HG02610 (cell line): ENCODE measurements around the gene SIGLEC11.
"Not testable (repeated sequence)": the region's sequence is repeated elsewhere in the genome, so short reads cannot be mapped to it uniquely, and the experiment has no call there.

Source experiments
- ATAC-seq: cut with Tn5 transposase; IDR thresholded peaks from one replicate; pipeline ENCODE4 v1.9.1; 2021; ENCODE audit warnings: mild to moderate bottlenecking, moderate library complexity; ENCODE audit not compliant: unreplicated experiment

SIGLEC11 gene

GRCh38 chr19:49929121-49929610 lies 31.8 kb downstream of the SIGLEC11 start, which contains the start of the genes ATF5 and NUP62:
Gene ATF5 (plus strand): TSS chr19:49929205. CDS start chr19:49930851, 1,646 bp downstream.
Gene NUP62 (minus strand): TSS chr19:49929504. CDS start chr19:49909807, 19,697 bp downstream.
- peak; percentile 55 for ATAC-seq

- ATAC-seq: no peak
These were observed 33.3 kb downstream of the SIGLEC11 start for GRCh38 chr19:49927526-49928264.

- ATAC-seq: no peak
These were observed 34.5 kb downstream of the SIGLEC11 start for GRCh38 chr19:49926515-49926914.

GRCh38 chr19:49925486-49925885 lies 35.5 kb downstream of the SIGLEC11 start:
- no peak for ATAC-seq

DNA sequence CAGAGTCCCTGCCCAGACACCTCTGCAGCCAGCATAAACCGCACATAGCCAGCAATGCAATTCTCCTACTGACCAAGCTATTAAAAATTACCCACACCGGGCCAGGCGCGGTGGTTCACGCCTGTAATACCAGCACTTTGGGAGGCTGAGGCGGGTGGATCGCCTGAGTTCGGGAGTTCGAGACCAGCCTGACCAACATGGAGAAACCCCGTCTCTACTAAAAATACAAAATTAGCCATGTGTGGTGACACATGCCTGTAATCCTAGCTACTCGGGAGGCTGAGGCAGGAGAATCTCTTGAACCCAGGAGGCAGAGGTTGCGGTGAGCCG lies 36.1 kb downstream of the SIGLEC11 start:
- ATAC-seq: not testable (repeated sequence)

GRCh38 chr19:49924004-49924880 lies 36.7 kb downstream of the SIGLEC11 start:
- no peak for ATAC-seq

DNA sequence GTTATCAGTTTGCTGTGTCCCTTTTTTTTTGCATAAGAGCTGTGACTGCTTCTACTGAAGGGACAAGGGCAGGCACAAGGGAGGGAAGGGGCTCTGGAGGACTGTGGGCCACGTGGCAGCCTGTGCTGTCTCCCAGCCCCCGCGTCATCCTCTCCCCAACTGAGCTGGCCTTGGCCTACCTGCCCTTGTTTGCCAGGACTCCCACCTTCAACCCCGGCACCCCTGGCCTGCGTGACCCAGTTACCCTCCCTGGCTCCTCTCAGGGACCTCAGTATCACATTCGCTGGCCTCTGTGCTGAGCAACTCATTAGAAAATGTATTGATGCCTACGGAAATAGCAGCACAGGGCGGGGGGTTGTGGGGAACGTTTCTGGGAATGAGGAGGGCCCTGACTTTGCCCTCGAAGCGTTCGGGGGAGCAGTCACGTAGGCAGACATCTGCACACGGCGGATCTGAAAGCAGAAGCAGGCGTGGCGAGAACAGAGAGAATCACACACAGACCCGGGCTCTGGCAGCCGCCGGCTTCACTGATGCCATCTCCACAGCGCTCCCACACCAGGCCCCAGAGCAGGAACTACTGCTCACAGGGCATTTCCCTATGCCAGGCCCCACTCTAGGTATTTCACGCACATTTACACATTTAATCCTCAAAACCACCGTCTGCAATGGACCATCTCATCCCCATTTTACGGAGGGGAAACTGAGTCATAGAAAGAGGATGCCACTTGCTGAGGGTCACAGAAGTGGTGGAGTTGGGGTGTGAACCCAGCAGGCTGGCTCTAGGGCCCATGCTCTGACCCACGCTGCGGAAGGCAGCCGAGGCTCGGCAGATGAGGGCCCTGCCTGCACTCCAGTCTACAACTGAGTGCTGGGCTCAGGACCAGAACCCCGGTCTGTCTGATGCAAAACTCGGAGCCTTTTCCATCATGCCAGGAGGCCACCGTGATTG lies 37.6 kb downstream of the SIGLEC11 start:
- ATAC-seq: no peak

GRCh38 chr19:49921871-49922795 lies 38.8 kb downstream of the SIGLEC11 start:
- ATAC-seq: no peak

DNA sequence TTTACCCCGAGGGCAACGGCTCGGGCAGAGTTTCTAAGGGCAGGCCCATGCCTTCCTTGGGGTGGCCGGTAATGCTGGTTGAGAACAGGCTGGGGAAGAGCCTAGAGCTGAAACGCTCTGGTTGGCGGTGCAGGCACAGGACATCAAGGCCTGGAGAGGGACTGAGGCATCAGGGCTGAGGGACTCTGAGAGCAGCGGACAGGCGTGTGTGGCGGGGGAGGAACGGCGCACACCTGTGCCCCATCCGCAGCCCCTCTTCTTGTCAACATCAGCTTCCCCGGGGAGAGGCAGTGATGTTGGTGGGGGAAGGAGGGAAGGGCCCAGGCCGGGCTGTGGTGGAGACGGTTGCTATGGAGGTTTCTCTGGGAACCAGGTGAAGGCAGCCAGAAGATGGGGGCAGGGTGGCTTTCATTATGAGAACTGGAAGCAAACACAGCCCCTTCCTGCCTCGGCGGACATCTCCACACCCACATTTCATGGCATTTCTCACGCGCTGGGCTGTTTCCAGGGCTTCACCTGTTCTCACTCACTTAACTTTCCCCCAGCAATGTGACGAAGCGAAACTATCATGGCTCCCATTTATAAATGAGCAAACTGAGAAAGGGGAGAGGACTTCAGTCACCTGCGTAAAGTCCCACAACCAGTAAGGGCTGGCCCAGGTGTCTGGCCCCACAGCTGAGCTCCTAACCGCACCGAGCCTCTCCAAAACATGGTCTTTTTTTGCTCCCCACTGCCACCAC lies 40.2 kb downstream of the SIGLEC11 start:
- no peak for ATAC-seq

DNA sequence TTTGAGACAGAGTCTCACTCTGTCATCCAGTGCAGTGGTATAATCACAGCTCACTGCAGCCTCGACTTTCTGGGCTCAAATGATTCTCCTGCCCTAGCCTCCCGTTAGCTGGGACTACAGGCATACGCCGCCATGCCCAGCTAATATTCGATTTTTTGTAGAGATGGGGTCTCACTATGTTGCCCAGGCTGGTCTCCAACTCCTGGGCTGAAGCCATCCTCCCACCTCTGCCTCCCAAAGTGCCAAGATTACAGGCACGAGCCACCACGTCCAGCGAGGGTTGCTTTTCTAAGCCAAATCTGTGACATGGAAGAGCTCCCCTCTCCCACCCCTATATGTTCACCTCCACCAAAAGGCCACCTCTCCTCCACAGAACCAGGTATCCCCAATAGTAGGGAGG lies 42.9 kb downstream of the SIGLEC11 start:
- ATAC-seq: no peak

DNA sequence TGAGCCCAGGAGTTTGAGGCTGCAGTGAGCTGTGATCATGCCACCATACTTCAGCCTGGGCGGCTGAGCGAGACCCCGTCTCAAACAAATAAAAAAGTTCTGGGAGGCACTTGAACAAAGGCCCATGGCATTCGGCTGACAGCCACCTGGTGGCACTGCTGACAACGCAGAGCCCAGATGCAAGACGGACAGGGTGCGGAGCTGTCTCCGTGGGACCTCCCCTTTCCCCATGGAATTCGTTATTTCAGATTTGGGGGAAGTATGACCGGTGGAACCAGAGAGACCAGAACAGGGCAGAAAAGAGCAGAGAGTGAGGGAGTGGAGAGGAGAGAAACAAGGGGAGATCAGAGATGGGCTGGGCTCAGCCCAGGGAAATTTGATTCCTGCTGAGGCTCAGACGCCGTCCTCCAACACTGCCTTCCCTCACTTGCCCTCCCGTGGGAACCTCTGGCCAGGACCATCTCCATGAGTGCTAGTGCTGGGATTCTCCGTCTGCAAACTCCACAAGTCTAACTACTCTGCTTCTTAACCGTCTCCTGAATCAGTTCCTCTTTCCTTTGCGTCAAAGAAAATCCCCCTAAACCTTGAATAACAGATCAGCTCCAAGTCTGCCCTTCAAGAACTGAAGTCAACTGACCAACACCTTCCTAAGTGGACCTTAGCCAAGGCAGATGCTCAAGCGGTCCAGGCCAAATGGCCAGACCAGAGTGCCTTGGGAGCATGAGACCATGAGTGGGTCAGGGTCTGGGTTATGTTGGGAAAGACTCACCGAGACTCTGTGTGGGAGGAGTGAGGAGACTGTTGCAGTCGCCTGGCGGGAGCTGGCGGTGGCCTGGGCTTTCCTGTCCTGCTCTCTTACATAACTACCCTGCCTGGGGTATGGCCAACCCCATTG lies 43.9 kb downstream of the SIGLEC11 start:
- no peak for ATAC-seq

GRCh38 chr19:49915271-49915670 lies 45.7 kb downstream of the SIGLEC11 start:
- no peak for ATAC-seq

GRCh38 chr19:49913720-49914119 lies 47.3 kb downstream of the SIGLEC11 start:
- ATAC-seq: no peak

DNA sequence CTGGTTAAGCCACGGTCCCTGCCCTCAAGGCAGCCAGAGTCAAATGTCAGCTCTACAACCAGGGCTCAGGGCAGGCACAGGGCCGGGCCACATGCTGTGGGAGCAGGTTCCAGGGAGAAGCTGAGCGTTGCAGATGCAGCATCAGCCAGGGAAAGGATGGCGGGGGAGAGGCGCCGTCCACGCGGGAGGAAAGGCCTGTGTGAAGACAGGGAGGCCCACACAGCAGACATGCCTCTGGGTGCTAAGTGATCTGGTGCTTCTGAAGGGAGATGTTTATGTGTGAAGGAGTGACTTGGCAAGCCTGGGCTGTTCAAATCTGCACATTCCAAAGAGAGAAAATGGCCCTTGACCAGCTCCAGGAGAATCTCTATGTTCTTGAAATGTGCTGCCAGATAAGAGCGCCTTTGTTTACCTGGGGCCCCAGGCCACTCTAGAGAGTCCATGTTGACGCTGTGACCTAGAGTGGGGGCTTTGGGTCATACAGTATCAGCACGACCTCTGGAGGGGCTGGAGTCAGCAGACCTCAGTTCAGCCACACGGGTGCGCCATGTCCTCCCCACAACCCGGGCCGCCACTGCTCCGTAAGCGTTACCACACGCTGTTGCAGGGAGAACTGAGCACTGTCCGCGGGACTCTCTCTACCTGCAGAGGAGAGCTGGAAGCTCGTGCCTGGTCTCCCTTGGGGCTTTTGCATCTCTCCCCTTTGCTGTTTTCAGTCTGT lies 47.8 kb downstream of the SIGLEC11 start:
- ATAC-seq: no peak

GRCh38 chr19:49911381-49912145 lies 49.4 kb downstream of the SIGLEC11 start:
- ATAC-seq: peak; percentile 40

GRCh38 chr19:49910179-49910578 lies 50.8 kb downstream of the SIGLEC11 start:
- no peak for ATAC-seq
